SHP77 (cell line): ENCODE results near the gene DYRK1A.

Source experiments
- DNase-seq, 2 experiments: peaks; one replicate each; lab custom pipeline; 2025; lab: John Stamatoyannopoulos, UW

Gene DYRK1A

DNA sequence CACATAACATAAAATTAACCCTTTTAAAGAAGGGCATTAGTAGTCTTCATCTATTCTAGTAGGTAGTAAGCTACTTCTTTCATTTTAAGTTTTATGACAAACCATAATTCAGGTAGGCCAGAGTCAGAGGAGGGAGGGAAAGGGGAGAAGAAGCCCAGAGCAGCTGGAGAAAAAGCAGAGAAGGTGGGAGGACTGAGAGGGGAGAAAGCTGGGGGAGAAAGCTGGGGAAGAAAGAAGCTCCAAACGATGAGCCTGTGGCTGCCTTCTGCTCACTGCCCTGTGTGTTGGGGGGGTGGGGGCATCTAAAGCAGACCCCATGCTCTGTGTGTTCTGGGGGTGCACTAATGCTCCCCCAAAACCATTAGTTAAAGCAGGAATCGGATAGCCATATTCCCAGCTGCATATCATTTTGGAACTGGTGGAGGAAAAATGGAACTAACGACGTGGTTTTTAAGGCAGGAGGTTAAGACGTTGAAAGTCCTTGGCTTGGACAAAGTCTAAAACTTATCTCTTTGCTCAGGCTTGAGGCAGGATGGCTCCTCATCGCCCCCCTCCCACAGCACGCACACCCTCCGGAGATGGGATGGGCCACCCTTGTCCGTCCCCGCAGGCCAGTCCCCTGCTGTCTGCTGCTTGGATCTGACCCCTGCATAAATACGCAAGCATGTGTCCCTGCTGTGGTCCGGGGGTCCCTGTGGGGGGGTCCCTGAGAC lies 184.2 kb downstream of the DYRK1A start:
- no peak for DNase-seq

DNA sequence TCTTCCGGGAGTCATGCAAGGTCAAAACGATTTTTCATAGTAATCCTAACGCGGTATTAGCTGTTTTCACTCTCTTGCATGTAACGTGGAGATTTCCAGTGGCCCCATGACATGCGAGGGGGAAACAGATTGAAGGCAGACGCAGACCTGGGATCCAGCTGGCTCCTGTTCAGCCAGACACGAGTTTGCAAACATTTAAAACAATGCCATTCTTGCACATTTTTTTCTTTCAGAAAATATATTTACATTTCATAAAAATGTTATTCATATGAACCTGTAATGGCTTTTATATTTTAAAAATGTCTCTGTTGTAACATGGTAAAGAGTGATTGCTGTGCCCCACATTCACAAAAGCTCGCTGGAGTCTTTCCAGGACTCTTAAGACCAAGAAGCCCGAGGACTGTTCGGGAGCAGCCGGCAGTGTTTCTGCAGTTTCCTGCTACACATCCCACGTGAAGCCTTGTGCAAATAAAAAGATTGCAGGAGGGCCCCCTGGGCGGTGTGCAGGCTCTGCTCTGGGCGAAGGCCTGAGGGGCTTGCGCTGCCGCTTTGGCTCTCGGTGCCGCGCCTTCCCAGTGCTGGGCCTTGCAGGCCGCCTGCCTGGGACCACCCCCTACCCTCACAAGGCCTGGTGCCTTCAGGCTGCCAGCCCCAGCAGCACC lies 184.9 kb downstream of the DYRK1A start:
- peak; percentile 12 to 51 for DNase-seq

DNA sequence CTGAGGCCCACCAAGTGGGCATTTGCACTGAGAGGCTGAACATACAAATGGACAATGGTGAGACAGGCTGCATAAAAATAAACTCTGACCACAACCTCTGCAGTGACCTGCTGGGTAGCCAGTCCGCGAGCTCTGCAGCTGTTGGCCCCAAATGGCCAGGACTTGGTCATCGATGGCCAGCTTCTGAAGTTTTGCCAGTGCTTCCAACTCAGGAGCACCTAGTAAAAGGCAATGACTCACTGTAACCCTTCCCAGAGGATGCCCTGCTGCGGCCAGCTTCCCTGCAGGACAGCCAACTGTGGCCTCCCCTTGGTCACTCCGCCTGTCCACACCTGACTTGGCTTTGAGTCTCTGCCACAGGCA lies 185.4 kb downstream of the DYRK1A start:
- DNase-seq, result no peak

DNA sequence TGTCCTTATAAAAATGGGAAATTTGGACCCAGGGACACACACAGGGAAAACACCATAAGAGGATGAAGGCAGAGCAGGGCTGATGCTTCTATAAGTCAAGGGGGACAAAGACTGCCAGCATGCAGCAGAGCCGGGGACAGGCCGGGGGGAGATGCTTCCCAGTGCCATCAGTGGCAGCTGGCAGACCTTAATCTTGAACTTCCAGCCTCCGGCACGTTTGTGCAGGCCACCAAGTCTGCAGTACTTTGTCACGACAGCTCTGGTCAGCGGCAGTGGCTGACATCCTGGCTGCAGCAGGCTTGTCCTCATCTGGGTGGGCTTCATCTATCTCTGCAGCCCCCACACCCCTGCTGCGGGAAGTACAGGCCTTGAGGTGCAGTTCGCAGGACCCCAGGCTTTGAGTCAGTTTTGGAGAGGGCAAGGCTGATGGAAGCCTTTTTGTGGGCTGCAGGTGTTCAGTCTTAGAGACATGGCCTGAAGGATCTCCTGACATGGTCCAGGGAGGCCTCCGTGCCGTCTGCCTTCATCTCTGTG lies 186.0 kb downstream of the DYRK1A start:
- no peak for DNase-seq

DNA sequence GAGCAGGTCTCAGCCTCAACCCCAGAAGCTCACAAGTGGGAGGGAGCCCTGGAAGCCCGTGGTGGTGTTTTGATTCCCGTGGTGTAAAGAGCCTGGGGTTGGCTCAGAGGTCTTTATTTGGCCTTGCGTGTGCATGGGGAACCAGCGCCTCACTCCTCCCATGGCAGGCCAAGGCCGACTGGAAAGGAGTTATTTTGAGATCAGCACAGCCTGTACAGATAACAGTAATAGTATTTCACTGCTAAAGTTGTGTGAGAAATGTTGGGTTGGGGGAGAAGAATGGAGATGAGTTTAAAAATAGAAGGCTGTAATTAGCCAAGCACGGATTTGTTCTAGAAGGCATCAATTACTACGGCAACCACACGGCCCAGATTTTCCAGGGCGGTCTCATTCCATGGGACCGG lies 186.5 kb downstream of the DYRK1A start:
- DNase-seq, result no peak

DNA sequence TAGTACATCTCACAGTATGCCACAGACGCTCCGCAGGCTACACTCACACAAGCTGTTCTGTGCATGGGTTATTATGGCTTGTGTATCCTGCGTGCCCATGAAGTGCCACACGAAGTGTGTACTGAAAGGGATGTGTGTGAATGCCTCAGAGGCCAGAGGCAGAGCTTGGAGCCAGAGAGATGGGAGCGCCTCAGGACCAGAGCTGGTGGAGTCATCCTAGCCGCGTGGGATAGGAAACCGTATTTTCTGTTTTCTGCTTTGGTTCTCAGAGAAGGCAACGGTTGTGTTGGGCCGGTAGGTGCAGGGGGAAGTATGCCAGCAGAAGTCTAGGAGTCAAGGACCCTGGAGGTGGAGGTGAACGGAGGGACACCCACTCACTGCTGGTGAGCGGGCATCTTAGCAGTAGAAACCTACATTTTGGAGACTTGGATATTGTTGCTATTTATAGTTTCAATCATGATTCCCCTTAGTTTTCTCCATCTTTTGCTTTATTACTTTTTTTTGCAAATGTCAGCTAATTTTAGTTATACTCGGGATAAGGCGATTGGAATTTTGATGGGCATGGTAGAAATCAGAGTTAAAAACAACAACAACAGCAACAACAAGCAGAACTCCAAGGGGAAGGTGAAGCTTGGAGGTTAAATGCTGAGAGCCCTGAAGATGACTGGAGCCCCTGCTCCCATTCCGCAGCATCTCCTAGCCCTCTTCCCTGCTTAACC lies 188.2 kb downstream of the DYRK1A start:
- no peak for DNase-seq

DNA sequence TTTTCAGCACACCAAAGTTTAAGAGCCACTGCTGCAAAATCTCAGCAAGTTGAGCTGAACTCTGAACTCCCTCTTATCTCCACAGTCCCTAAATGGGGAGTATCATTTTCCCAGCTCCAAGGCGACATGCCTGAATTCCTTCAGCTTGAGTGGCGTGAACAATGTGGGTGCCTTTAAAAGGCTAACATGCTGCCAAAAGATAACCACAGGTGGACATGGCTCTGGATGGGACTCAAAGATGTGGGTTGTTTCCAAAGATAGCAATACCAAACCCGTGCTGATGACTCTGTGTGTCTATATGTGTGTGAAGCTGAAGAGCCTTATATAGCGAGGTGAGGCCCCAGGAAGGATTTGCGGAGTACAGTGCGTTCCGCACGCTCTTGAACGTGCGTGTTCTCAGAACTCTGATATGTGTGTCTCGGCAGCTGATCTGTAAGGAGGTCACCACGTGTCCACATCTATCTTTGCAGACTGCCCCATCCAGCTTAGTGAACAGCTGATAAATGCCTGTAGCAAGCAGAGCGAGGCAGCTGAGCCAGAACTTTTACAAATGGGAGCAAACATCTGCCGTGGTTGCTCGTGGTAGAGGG lies 189.2 kb downstream of the DYRK1A start:
- no peak for DNase-seq

DNA sequence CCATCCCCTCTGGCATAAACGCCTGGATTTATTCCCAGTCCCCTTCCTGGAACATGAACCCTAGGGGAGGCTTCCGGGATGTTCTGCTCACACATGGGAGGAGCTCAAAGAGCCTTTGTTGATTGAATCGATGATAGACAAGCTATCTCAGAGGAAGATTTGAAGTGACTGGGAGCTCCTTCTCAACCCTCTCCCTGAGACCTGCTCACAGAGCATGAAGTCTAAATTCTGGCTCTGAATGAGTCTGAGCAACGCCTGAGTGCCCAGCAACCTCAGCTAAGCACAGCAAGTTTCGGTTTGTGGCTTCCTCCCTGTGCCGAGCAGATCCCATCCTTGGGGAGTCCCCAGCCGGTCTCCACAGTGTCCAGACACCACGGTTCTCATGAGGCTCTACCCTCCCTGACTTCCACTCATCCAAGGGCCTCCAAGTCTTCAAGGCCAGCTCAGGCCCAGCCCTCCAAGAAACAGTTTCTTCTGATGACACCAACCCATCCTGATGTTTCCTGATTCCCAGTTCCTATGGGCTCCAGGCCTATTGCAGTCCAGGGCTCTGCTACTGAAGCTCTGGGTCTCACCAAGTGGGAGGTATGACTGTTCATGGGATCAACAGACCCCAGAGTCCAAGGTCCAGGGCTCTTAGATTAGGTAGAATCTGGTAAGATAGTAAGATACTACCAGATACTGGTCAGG lies 190.8 kb downstream of the DYRK1A start:
- DNase-seq, result no peak

DNA sequence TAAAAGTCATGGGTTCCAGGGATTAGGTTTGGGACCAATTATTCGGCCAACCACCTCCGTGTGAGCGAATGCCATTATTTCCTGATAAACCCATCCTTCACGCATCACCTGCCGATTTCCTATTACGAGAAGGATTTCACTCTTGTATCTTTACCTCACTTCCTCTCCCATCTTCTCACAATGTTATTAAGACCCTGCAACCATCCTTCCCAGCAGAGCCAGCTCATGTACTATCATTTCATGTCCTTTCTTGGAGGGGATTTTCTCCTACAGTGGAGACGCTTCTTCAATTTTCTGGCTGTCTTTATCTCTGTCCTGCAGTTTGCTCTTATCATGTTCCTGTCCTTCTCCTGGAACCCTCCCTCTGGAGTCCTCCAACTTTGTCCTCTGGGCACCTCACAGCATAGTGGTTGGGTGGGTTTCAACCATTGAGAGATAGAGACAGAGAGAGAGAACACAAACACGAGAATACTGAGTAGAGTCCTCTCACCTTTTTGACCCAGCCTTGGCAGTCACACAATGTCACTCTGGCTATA lies 192.2 kb downstream of the DYRK1A start:
- no peak for DNase-seq

DNA sequence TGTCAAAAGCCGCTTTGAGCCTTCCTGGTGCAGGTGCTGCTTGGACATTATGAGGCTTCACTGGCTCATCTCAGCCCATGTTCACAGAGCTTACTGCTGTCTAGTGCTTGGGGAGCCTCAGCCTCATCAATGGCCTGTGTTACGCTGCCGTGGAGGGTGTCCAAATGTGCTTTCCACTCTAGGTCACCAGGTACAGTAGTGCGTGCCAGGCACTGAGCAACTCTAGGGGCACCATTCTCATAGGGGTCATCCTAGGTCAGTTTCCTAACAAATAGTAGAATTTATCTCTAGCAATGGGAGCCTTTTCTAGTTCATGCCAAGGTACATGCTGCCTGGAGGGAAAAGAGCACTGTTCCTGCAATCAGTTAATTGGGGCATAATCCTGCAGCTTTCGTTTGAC lies 193.8 kb downstream of the DYRK1A start:
- DNase-seq, result no peak

DNA sequence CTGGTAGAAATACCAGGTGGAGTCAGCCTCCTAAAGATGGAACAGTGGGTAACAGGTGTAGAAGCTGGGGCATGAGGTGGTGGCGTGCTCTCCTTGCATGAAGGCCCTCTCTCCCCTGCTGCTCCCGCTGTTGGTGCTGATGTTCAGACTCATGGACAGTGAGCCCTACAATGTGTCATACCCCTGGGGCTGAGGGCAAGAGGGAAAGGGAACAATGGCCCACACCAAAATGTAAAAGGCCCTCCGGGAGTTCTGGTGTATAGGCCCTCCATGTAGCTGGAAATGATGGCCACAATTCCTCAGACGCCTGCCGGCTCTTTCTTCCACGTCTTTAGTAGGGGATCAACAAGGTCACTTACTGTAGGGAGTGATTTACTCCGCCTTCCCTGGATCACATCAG lies 194.9 kb downstream of the DYRK1A start:
- DNase-seq, result no peak

DNA sequence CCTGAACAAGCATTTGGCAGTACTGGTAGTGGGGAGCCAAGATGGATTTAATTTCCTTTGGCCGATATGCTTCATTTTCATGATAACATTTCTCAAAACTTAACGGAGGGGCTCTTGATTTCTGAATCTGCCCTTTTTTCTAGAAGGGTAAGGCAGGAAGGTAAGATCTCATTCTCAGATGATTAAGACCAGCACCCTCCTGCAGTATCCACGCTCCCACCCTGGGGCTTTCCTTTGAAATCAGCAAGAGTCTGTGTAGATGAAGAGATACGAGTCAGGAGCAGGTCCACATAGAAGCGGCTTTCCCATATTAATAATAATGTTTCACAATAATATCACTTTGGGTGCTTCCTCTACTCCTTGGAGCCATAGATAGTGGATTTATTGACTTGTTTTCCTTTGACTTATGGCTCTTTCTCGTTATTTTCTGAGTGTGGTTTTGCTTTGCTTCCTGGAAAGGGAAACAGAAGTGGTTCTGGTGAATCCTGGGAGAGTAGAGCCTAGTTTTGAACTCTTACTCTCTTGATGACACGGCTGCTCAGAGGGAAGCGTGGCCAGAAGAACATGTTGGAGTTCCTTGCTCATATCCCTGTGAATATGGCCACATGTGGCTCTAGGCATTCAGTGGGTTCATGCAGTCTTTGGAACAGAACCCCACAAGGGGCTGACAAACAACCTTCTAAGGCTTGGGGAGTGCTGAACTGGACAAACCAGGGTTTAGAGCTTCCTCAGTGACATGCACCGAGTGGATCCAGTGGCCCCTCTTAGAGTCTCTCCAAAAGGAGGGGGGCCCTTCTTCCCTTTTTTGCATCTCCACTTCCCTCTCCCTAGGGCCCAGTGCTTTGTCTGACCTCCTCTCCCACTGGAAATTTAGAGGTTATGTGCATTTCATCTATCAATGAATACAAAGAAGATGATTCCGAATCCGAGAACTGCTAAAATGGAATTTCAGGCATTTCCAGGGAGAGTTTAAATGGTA lies 195.7 kb downstream of the DYRK1A start:
- no peak for DNase-seq

DNA sequence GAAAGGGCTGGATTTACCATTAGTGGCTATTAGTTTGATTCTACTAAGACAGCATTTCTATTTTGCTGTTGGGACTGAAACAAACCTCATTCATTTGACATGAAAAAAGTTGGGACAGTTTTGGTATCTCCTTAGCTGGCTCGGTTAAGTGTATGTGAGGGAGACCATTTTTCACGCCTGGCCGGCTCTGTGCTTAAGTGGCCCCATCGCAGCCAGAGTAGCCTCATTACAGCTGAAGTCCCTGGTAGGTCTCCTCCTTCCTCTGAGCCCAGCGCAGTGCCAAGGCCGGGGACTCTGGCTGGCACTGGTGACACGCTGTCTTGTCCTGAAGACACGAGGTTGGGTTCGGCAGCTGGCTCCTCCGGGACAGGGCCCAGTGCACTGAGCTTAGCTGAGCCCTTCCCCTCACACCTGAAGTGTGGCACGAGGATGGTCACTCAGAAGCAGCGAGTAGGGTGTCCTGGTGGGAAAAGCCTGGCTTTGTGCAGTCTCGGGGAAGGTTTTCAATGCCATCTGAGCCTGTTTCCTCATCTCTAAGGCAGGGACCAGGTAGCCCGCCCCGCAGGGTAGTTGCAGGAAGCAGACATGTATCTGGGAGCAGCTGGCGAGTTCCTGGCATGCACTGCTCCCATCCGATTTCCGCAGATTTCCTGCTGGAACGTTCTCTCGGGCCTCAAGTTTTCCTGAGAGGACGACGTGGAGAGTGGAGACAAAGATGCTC lies 196.5 kb downstream of the DYRK1A start:
- DNase-seq, result peak in 1 of 2 experiments; percentile 42

DNA sequence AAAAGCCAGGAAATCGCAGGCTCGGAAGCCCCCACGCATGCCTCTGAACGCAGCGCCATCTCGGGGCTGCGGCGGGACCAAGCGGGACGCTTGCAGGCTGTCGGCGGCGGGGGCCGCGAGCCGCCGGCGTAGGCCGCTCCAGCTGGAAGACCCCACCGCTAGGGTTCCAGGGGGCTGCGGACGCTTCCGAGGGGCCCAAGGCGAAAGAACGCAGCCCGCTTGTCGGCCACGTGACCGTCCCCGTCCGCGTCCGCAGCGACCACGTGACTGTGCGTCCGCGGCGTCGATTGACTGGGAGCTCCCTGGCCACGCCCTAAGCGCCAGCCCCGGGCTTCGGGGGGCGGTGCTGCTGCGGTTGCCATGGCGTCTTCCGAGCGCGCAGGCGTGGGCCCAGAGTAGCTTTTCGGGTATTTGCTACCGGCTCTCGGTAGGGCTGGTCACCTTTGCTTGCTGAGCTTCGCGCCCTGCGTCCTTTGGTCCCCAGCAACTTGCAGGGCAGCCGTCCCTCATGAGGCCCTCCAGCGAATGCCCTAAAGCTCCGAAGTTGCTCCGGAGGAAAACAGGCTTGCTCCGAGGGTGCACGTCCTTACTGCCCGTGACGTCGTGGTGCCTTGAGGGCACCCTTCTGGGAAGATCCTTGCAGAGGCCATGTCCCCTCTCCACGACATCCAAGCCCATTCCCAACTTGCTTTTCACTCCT lies 197.2 kb downstream of the DYRK1A start:
- DNase-seq, result peak; percentile 88 to 94

DNA sequence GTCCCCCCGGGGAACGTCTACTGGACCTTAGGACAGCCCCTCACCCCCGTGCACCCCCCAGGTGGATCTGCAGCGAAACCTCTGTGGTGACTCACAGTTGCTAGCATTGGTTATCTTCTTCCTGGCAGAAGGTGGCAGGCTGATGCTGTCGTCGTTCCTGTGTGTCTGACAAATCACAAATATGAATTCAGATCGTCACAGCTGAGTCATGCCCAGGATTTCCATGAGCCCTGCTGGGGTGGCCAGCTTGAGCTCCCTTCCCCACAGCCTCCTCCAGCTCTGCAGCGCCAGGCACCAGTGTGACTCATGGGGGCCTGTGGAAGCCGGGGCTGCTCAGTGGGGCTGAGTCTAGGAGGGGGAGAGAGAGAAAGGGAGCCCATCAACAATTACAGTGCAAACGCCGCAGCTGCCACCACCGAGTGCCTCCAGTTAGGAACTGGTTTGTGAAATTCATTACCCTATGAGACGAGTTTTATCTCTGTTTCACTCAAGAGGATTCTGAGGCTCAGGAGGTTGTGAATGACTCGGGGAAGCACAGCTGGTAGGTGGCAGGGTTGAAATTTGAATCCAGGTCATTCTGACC lies 197.9 kb downstream of the DYRK1A start:
- peak; percentile 72 to 89 for DNase-seq

DNA sequence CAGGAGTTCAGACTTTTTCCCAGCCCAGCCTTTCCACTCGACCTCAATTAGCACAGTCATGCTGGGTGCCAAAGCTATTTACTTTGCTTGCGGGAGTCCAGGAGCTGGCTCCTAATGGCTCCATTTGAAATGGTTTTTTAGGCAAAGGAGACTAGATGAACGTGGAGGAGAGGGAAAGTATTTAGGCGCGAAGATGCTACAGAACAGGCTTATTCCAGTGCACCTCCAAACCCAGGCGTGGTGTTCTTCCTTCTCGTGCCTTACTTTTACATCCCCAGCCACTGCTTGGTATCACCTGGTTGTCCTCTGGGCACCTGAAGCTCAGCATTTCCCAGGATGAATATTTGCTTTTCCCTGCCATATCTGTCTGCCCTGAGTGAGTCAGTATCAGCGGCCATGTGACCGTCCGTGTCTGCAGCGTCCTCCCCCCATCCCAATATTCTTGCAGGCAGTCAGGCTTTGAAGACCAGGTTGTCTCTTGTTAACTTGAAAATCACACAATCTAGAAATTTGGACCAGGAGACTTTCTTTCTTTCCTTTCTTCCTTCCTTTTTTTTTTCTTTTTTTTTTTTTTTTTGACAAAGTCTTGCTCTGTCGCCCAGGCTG lies 198.5 kb downstream of the DYRK1A start:
- DNase-seq, result peak in 1 of 2 experiments; percentile 40

DNA sequence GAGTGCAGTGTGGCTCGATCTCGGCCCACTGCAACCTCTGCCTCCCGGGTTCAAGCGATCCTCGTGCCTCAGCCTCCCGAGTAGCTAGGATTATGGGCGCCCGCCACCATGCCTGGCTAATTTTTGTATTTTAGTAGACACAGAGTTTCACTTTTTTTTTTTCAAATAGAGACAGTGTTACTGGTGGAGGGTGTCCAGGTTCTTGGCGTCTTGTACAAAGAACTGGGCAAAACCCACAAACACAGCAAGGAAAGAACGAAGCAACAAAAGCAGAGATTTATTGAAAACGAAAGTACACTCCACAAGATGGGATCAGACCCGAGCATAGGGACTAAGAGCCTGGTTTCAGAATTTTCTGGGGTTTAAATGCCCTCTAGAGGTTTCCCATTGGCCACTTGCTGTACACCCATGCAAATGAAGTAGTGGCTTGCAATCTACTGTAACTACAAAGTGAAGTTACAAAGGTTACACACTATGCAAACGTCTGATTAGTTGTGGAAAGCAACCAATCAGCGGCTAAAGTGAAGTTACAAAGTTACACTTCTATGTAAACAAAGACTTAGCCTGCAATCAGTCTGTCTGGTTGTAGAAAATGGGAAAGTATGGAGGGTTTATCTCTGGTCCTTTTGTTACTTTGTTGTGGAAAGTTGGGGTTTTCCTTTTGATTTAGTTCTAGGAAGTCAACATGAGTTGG lies 199.1 kb downstream of the DYRK1A start:
- peak; percentile 17 to 37 for DNase-seq
